ENCODE data around the gene NDUFS4. TPM values are rescaled to one million over a fixed set of nuclear protein-coding genes. Genes with fewer than 3 reads are reported as not detected.
"Not testable (repeated sequence)": the region's sequence is repeated elsewhere in the genome, so short reads cannot be mapped to it uniquely, and the experiment has no call there.

Gene NDUFS4
- total RNA-seq, 3 donors from 2014 or later, result 93.7 to 104 (median 94.1) TPM

DNA sequence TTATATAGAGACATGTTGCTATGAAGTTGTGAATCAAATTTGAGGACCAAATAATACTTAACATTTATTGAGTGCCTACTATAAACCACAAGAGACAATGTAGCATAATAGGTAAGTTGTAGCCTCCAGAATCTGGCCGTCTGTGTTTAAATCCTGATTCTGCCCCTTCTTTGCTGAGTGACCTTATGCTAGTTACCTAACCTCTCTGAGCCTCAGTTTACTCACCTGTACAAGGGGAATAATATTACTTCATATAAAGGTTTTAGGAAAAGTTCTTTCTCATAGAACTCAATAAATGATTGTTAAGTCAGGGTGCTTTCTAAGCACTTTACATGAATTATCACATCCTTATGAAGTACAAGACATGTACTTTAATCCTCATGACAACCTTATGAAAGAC is 120.6 kb downstream of the NDUFS4 start:
- no peaks in the 10 kb centered on the region for H3K36me3 ChIP-seq
- no peak overlapping the region for H3K27ac ChIP-seq
- no peaks in the 10 kb centered on the region for H3K4me1 ChIP-seq
- intact Hi-C loops (cut with DNase I; ENCODE audit: low total_unique reads), result no loop called here
- DNase-seq (ENCODE audit: low spot score in 2 of 2), result no peak
- H3K9me3 ChIP-seq, result no peaks in the 10 kb centered on the region
- TF ChIP-seq POLR2AphosphoS5 (IDR thresholded peaks at IDR 0.05) (no peak), POLR2A (IDR thresholded peaks at IDR 0.05) (no peak)
- TF ChIP-seq, protein P1, sequence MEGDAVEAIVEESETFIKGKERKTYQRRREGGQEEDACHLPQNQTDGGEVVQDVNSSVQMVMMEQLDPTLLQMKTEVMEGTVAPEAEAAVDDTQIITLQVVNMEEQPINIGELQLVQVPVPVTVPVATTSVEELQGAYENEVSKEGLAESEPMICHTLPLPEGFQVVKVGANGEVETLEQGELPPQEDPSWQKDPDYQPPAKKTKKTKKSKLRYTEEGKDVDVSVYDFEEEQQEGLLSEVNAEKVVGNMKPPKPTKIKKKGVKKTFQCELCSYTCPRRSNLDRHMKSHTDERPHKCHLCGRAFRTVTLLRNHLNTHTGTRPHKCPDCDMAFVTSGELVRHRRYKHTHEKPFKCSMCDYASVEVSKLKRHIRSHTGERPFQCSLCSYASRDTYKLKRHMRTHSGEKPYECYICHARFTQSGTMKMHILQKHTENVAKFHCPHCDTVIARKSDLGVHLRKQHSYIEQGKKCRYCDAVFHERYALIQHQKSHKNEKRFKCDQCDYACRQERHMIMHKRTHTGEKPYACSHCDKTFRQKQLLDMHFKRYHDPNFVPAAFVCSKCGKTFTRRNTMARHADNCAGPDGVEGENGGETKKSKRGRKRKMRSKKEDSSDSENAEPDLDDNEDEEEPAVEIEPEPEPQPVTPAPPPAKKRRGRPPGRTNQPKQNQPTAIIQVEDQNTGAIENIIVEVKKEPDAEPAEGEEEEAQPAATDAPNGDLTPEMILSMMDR (IDR thresholded peaks at IDR 0.05), result no peak
- H3K27me3 ChIP-seq, result no peaks in the 10 kb centered on the region
- H3K4me3 ChIP-seq, result no peak overlapping the region

- DNase-seq (ENCODE audit: low spot score in 2 of 2), result no peak
- Histone ChIP-seq H3K9me3 (peaks cover 30 to 57% of the 10 kb centered on the region in 2 donors), H3K4me1 (no peaks in the 10 kb centered on the region), H3K27ac (no peak overlapping the region), H3K36me3 (no peaks in the 10 kb centered on the region), H3K4me3 (no peak overlapping the region), H3K27me3 (no peaks in the 10 kb centered on the region)
- intact Hi-C loops (cut with DNase I; ENCODE audit: low total_unique reads), result no loop called here
- no peak for TF ChIP-seq POLR2AphosphoS5 (IDR thresholded peaks at IDR 0.05)
- no peak for TF ChIP-seq POLR2A (IDR thresholded peaks at IDR 0.05)
- TF ChIP-seq, protein P1 (IDR thresholded peaks at IDR 0.05), result no peak
These were observed 130.6 kb downstream of the NDUFS4 start for GRCh38 chr5:53691014-53691413.

DNA sequence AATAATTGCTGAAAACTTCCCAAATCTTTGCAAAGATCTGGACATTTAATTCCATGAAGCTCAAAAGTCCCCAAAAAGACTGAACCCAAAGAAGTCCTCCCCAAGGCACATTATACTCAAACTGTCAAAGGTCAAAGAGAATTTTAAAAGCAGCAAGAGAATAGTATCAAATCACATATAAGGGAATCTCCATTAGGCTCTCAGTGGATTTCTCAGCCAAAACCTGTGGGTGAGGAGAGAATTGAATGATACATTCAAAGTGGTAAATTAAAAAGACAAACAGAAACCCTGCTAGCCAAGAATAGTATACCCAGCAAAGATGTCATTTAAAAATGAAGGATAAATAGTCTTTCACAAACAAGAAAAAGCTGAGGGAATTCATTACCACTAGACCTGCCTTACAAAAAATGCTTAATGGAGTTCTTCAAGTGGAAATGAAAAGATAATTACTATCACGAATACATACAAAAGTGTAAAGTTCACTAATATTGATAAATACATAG is 134.1 kb downstream of the NDUFS4 start:
- no peaks in the 10 kb centered on the region for H3K36me3 ChIP-seq
- no peak for TF ChIP-seq POLR2AphosphoS5 (IDR thresholded peaks at IDR 0.05)
- TF ChIP-seq, protein P1 (IDR thresholded peaks at IDR 0.05), result no peak
- no peak for TF ChIP-seq POLR2A (IDR thresholded peaks at IDR 0.05)
- H3K4me3 ChIP-seq, result no peak overlapping the region
- no peaks in the 10 kb centered on the region for H3K4me1 ChIP-seq
- H3K27me3 ChIP-seq, result no peaks in the 10 kb centered on the region
- H3K9me3 ChIP-seq, result peaks cover 35 to 68% of the 10 kb centered on the region in 2 donors
- intact Hi-C loops (cut with DNase I; ENCODE audit: low total_unique reads), result no loop called here
- DNase-seq (ENCODE audit: low spot score in 2 of 2), result no peak
- H3K27ac ChIP-seq, result no peak overlapping the region

GRCh38 chr5:53710405-53710804 is 150.0 kb downstream of the NDUFS4 start:
- H3K4me1 ChIP-seq; H3K27me3 ChIP-seq; DNase-seq (ENCODE audit: low spot score in 2 of 2); H3K4me3 ChIP-seq; H3K36me3 ChIP-seq; H3K27ac ChIP-seq: not testable (repeated sequence)
- intact Hi-C loops (cut with DNase I; ENCODE audit: low total_unique reads), result loop anchor here (5.0 kb wide), 1 partner anchor 377 kb away; no protein-coding TSS in a partner anchor
- peaks cover 16 to 38% of the 10 kb centered on the region in 2 donors for H3K9me3 ChIP-seq

DNA sequence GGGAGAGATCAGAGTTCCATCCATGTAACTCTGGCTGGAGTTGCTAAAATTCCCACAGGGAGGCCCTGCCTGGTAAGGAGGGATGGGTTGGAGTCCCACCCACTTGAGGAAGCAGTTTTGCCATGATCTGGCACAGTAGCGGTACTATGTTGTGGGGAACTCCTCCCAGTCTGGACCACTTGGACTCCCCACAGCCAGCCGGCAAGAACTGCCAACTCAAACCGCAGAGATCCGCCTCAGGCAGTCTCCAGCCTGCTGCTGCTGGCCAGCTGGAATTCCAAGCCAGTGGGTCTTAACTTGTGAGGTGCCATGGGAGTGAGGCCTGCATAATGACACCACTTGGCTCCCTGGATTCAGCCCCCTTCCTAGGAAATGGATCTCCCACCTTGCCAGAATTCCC is 151.9 kb downstream of the NDUFS4 start:
- H3K36me3 ChIP-seq, result no peaks in the 10 kb centered on the region
- no peak for DNase-seq (ENCODE audit: low spot score in 2 of 2)
- H3K9me3 ChIP-seq, result peaks cover 17 to 21% of the 10 kb centered on the region in 2 donors
- H3K4me3 ChIP-seq, result no peak overlapping the region
- TF ChIP-seq POLR2A (IDR thresholded peaks at IDR 0.05) (no peak), POLR2AphosphoS5 (IDR thresholded peaks at IDR 0.05) (no peak)
- TF ChIP-seq, protein P1 (IDR thresholded peaks at IDR 0.05), result no peak
- H3K27me3 ChIP-seq, result no peaks in the 10 kb centered on the region
- intact Hi-C loops (cut with DNase I; ENCODE audit: low total_unique reads), result loop anchor here (5.0 kb wide), 1 partner anchor 375 kb away; no protein-coding TSS in a partner anchor
- no peak overlapping the region for H3K27ac ChIP-seq
- no peaks in the 10 kb centered on the region for H3K4me1 ChIP-seq
